GM10266 (cell line): ENCODE results near the gene KIR3DL2.
"Not testable (repeated sequence)": the region's sequence is repeated elsewhere in the genome, so short reads cannot be mapped to it uniquely, and the experiment has no call there.

Source experiments
- DNase-seq: peaks from one replicate; pipeline ENCODE4 v3.0.0; 2012; ENCODE audit errors: extremely low spot score
- TF ChIP-seq, protein P1 (sequence below): IDR thresholded peaks from 2 replicates; pipeline ENCODE4 v1.5.1; 2012; ENCODE audit warnings: mild to moderate bottlenecking, low read depth; ENCODE audit not compliant: control insufficient read depth, insufficient read depth; ENCODE audit errors: missing control alignments

Gene KIR3DL2

DNA sequence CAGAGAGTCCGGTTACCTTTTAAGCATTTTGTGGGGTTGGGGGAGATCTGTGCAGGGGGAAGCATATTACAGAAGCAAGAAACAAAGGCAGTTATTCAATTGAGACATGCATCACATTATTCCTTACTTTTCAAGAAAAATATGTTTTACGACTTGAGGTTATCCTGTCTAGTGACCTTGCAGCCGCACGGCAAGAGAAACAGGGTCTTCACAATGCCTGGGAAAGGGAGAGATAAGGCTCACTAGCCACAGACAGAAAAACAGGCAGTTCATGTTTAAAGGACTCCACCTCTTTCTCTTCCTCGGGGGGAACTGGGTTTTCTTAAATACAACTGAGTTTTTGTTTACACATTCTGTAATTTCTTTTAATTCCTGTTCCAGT, 55.2 kb downstream of the KIR3DL2 start:
- TF ChIP-seq, protein P1, sequence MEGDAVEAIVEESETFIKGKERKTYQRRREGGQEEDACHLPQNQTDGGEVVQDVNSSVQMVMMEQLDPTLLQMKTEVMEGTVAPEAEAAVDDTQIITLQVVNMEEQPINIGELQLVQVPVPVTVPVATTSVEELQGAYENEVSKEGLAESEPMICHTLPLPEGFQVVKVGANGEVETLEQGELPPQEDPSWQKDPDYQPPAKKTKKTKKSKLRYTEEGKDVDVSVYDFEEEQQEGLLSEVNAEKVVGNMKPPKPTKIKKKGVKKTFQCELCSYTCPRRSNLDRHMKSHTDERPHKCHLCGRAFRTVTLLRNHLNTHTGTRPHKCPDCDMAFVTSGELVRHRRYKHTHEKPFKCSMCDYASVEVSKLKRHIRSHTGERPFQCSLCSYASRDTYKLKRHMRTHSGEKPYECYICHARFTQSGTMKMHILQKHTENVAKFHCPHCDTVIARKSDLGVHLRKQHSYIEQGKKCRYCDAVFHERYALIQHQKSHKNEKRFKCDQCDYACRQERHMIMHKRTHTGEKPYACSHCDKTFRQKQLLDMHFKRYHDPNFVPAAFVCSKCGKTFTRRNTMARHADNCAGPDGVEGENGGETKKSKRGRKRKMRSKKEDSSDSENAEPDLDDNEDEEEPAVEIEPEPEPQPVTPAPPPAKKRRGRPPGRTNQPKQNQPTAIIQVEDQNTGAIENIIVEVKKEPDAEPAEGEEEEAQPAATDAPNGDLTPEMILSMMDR = no peak

DNA sequence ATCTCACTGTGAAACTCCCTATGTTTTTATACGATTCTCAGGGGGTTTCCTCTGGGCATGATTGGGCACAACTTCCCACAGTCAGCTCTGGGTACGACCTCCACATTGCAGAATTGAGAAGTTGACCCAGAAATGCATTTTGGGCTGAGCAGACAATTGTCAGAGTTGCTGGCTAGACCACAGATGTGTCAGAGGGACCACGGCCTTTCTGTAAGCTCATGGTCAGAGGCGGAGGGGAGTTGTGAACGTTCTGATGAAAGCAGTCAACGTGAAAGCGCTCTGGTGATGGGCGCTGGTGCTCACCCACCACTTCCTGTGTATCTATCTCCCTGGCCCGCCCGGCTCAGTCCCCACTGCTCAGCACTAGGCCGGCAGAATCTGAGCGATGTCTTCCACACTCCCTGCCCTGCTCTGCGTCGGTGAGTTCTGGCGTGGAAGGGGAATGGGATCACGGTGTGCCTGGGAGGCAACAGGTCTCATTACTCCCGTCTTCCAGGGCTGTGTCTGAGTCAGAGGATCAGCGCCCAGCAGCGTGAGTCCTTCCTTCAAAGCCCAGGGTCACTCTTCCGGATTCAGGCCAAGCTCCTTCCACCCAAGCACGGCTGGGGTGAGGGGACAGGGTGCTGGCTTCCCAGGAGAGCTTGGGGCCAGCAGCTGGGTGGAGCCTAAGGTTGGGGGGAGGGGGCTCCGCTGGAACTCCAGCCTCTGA, 55.7 kb downstream of the KIR3DL2 start, which contains the start of gene NCR1:
Gene NCR1, plus strand, starts transcription at position 346 of the 709 bp plus-strand sequence. Its CDS starts 40 bp downstream, at position 386.
- DNase-seq = no peak
- TF ChIP-seq, protein P1 = no peak

More for the DNA sequence above, 55.2 kb downstream of the KIR3DL2 start:
- DNase-seq = no peak

GRCh38 chr19:54906819-54907218, 56.6 kb downstream of the KIR3DL2 start:
- TF ChIP-seq, protein P1 = no peak
- DNase-seq = no peak

GRCh38 chr19:54907899-54908298, 57.7 kb downstream of the KIR3DL2 start:
- not testable (repeated sequence) for DNase-seq
